ENCODE data around the gene PYCARD.

DNA sequence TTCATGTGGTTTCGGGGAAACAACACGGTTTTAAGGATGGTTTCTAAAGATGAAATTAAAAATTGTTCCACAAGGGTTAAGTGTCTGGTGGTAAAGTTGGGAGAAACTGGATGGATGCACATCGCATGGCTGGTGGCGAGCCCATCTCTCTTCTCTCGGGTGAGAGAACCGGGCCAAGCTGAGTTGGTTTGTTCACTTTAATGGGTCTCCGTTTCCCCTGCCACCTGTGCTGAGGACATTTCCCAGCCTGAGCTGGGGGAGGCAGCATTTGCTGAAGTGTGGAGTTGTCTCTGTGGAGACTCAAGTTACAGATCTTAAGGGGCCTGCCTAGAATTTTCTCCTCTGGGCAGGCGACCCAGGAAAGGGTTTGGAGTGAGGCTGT, 14.8 kb downstream of the PYCARD start:
- TF ChIP-seq, protein P1, sequence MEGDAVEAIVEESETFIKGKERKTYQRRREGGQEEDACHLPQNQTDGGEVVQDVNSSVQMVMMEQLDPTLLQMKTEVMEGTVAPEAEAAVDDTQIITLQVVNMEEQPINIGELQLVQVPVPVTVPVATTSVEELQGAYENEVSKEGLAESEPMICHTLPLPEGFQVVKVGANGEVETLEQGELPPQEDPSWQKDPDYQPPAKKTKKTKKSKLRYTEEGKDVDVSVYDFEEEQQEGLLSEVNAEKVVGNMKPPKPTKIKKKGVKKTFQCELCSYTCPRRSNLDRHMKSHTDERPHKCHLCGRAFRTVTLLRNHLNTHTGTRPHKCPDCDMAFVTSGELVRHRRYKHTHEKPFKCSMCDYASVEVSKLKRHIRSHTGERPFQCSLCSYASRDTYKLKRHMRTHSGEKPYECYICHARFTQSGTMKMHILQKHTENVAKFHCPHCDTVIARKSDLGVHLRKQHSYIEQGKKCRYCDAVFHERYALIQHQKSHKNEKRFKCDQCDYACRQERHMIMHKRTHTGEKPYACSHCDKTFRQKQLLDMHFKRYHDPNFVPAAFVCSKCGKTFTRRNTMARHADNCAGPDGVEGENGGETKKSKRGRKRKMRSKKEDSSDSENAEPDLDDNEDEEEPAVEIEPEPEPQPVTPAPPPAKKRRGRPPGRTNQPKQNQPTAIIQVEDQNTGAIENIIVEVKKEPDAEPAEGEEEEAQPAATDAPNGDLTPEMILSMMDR (IDR thresholded peaks at IDR 0.05) = no peak
- no peak for TF ChIP-seq POLR2A (IDR thresholded peaks at IDR 0.05)
